Thoracic aorta (tissue), 2 donors: ENCODE data around the gene SLC22A4. TPM values are rescaled to one million over a fixed set of nuclear protein-coding genes. Genes with fewer than 3 reads are reported as not detected.

Experiments
- ATAC-seq: fragments of 150-250 bp; one replicate; pipeline ENCODE4 v1.8.0; 2017; ENCODE audit warnings: low read depth; ENCODE audit not compliant: insufficient number of reproducible peaks, low FRiP score
- DNase-seq: peaks from one replicate; pipeline ENCODE4 v3.0.0-alpha.2; 2020; ENCODE audit warnings: low spot score
- H3K27ac ChIP-seq, 2 donors: fragments of 200-600 bp; sonication (generic); 1 replicate in 1 of 2; 2 replicates in 1 of 2; pipeline ENCODE4 v1.5.1; 2016; ENCODE audit warnings: mild to moderate bottlenecking in 2 of 2, moderate library complexity in 2 of 2
- H3K27me3 ChIP-seq: fragments of 200-600 bp; sonication (generic); replicated peaks from 2 replicates; pipeline ENCODE4 v1.6.0; 2016; ENCODE audit warnings: mild to moderate bottlenecking; ENCODE audit not compliant: insufficient read depth
- H3K36me3 ChIP-seq: fragments of 200-600 bp; sonication (generic); one replicate; pipeline ENCODE4 v1.5.1; 2016
- H3K4me1 ChIP-seq, 2 donors: fragments of 200-600 bp; sonication (generic); 1 replicate in 1 of 2; 2 replicates in 1 of 2; pipeline versions ENCODE4 v1.5.1 to v1.6.0; 2016; ENCODE audit warnings: low read depth in 2 of 2, mild to moderate bottlenecking in 1 of 2; ENCODE audit not compliant: control insufficient read depth in 1 of 2
- H3K4me3 ChIP-seq: fragments of 200-600 bp; sonication (generic); 2 replicates; pipeline ENCODE4 v1.5.1; 2016; ENCODE audit warnings: mild to moderate bottlenecking
- H3K9me3 ChIP-seq: fragments of 200-600 bp; sonication (generic); 2 replicates; pipeline ENCODE4 v1.5.1; 2016
- total RNA-seq, 2 donors: library from RNA; depleted of rRNA; stranded (reverse); fragments of >200 nt; gene quantifications; one replicate each; pipeline versions ENCODE4 v1.1.0 to v1.2.3, GENCODE V29; 2016
- TF ChIP-seq, protein P1 (sequence below): fragments of 200-600 bp; sonication (generic); IDR thresholded peaks from one replicate; pipeline ENCODE4 v1.5.1; 2019; ENCODE audit warnings: antibody characterized with exemption

The SLC22A4 gene
- total RNA-seq, 2 donors from 2014 or later: 0.14 to 2.1 TPM

DNA sequence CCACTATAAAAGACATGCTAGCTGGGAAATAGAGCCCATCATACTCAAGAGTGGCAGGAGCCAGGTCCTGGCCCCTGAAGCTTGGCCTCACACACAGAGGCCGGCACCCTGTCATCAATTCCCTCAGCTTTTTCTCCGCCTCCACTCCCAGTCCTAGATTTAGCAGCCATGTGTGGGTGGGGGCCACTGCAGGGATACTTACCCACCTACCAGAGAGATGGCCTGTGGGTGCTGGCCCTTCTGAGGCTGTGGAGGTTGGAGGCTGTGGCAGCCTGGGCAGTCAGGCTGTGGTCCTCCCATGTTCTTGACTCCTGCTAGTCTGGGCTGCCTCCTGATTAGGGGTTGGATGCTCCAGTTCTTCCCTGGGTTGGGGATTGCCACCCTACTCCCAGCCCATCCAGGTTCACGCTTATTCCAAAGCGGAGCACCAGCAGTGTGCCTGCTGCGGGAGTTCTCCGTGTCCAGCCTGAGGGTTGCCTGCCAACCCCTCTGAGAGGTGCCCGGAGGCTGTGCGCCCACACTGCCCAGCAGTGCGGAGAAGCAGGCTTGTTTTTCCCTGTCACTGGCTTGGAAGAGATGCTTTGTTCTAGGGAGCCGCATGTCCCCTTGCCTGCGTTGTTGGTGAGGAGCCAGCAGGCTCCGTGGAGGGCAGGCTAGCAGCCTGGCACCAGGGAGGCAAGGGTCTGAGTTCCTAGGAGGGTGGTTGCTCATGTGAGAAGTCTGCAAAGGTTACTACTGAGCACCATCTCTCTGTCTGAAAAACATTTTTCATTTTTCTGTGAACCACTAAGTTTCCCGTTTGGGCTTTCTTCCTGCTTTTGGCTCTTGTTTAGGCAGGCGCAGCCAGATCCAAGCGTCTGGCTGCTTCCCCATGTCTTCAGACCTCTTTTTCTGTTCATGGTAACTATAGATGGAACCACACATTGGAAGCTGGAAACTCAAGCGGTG, 82.8 kb downstream of the SLC22A4 start:
- TF ChIP-seq, protein P1, sequence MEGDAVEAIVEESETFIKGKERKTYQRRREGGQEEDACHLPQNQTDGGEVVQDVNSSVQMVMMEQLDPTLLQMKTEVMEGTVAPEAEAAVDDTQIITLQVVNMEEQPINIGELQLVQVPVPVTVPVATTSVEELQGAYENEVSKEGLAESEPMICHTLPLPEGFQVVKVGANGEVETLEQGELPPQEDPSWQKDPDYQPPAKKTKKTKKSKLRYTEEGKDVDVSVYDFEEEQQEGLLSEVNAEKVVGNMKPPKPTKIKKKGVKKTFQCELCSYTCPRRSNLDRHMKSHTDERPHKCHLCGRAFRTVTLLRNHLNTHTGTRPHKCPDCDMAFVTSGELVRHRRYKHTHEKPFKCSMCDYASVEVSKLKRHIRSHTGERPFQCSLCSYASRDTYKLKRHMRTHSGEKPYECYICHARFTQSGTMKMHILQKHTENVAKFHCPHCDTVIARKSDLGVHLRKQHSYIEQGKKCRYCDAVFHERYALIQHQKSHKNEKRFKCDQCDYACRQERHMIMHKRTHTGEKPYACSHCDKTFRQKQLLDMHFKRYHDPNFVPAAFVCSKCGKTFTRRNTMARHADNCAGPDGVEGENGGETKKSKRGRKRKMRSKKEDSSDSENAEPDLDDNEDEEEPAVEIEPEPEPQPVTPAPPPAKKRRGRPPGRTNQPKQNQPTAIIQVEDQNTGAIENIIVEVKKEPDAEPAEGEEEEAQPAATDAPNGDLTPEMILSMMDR: no peak
- peak overlapping the region; percentile 53 for H3K4me3 ChIP-seq
- peak; percentile 47 for ATAC-seq
- peak overlapping the region; percentile 69 to 71 for H3K27ac ChIP-seq
- no peaks in the 10 kb centered on the region for H3K36me3 ChIP-seq
- no peaks in the 10 kb centered on the region for H3K27me3 ChIP-seq
- H3K9me3 ChIP-seq: no peaks in the 10 kb centered on the region
- H3K4me1 ChIP-seq: peaks cover 5 to 39% of the 10 kb centered on the region in 2 donors
- DNase-seq: no peak

- H3K27ac ChIP-seq: peak overlapping the region; percentile 69 to 71
- TF ChIP-seq, protein P1: no peak
- H3K9me3 ChIP-seq: no peaks in the 10 kb centered on the region
- no peaks in the 10 kb centered on the region for H3K36me3 ChIP-seq
- H3K4me1 ChIP-seq: peaks cover 5 to 31% of the 10 kb centered on the region in 2 donors
- peak overlapping the region; percentile 53 for H3K4me3 ChIP-seq
- H3K27me3 ChIP-seq: no peaks in the 10 kb centered on the region
- DNase-seq (no peak), ATAC-seq (no peak)
Observed at GRCh38 chr5:132377738-132378137, 83.5 kb downstream of the SLC22A4 start.

DNA sequence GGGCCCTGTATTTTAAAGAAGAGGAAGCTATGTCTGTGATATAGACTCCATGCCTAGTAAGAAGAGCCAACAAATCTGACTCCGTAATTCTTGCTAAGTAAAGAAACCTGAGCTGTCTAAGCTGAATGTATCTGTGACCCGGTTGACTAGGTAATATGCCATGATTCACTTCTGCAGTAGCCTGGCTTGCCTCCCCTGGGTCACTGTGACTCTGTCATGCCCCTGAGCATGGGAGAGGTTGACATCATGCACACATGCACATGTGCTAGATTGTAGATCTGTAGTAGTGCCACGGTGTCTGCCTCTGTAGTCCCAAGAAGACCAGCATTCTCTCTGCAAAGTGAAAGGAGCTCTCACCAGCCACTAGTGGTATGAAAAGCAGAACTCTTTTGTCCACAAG, 84.4 kb downstream of the SLC22A4 start:
- Histone ChIP-seq H3K27ac (peak overlapping the region in 1 of 2 donors; percentile 71), H3K4me1 (peaks cover 5 to 26% of the 10 kb centered on the region in 2 donors), H3K4me3 (no peak overlapping the region), H3K36me3 (no peaks in the 10 kb centered on the region), H3K9me3 (no peaks in the 10 kb centered on the region), H3K27me3 (no peaks in the 10 kb centered on the region)
- ATAC-seq (no peak), DNase-seq (no peak)
- TF ChIP-seq, protein P1: no peak

DNA sequence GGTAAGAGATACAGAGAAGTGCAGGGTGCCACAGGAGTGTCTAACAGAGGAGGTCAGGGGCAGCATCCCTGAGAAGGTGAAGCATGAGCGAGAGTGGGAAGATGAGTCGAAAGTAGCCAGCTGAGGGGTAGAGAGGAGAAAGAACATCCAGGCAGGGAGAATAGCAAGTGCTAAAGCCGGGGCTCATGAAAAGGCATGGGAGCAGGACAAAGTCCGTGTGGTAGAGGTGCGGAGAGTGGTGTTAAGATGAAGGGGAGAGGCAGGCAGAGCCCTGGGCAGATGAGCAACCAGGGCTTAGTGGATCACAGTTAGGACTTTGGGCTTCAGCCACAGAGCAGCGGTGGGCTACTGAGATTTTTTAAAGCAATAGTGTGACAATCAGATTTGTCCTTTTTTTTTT, 85.9 kb downstream of the SLC22A4 start:
- H3K9me3 ChIP-seq: no peaks in the 10 kb centered on the region
- no peak overlapping the region for H3K4me3 ChIP-seq
- TF ChIP-seq, protein P1: no peak
- no peak for DNase-seq
- no peaks in the 10 kb centered on the region for H3K27me3 ChIP-seq
- ATAC-seq: no peak
- peaks cover 5 to 28% of the 10 kb centered on the region in 2 donors for H3K4me1 ChIP-seq
- peaks cover 3% of the 10 kb centered on the region for H3K36me3 ChIP-seq
- no peak overlapping the region for H3K27ac ChIP-seq

DNA sequence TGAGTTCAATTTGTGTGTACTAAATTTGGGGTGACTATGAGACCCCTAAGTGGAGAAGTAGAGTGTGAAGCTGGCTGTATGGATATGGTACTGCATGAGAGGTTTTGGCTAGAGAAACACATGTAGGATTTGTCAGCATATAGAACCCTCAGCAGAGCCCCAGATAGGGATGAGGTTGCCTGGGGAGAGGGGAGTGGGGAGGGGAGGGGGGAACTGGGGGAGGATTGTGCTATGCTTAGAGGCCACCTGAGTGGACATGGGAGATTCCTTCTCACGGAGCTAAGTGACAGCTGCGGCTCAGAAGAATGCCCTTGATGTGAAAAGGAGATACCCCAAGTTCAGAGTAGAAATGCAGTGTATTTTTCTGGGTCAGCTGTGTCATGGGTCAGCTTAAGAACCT, 86.5 kb downstream of the SLC22A4 start:
- ATAC-seq: no peak
- TF ChIP-seq, protein P1: no peak
- no peak for DNase-seq
- Histone ChIP-seq H3K4me1 (peaks cover 5 to 31% of the 10 kb centered on the region in 2 donors), H3K27ac (no peak overlapping the region), H3K36me3 (peaks cover 3% of the 10 kb centered on the region), H3K4me3 (no peak overlapping the region), H3K9me3 (no peaks in the 10 kb centered on the region), H3K27me3 (no peaks in the 10 kb centered on the region)
